Tibial artery (tissue), 4 donors: Measurements from ENCODE around the gene FUT7.
A peak's percentile ranks its signal among the peaks of the same experiment; 100 is the strongest.

ENCODE experiments used
- DNase-seq, 2 donors: peaks; one replicate each; pipeline ENCODE4 v3.0.0-alpha.2; 2019
- H3K27ac ChIP-seq, 2 donors: fragments of 200-600 bp; sonication (generic) in 1 of 2; 1 replicate in 1 of 2; 2 replicates in 1 of 2; pipeline ENCODE4 v1.5.1; 2018 to 2019; ENCODE audit warnings: mild to moderate bottlenecking in 1 of 2
- H3K27me3 ChIP-seq, 2 donors: fragments of 200-600 bp; sonication (generic) in 1 of 2; one replicate each; pipeline versions ENCODE4 v1.5.1 to v1.6.0; 2016 to 2019
- H3K36me3 ChIP-seq, 3 donors: fragments of 200-600 bp; sonication (generic) in 2 of 3; one replicate each; pipeline ENCODE4 v1.5.1; 2016 to 2019; ENCODE audit warnings: mild to moderate bottlenecking in 2 of 3
- H3K4me1 ChIP-seq, 4 donors: fragments of 200-600 bp; sonication (generic) in 2 of 4; 1 replicate in 3 of 4; 2 replicates in 1 of 4; pipeline ENCODE4 v1.5.1; 2016 to 2019
- H3K4me3 ChIP-seq, 2 donors: fragments of 200-600 bp; sonication (generic) in 1 of 2; 1 replicate in 1 of 2; 2 replicates in 1 of 2; pipeline ENCODE4 v1.5.1; 2018 to 2019; ENCODE audit warnings: mild to moderate bottlenecking in 2 of 2
- H3K9me3 ChIP-seq, 3 donors: fragments of 200-600 bp; sonication (generic) in 1 of 3; one replicate each; pipeline ENCODE4 v1.5.1; 2016 to 2019
- CTCF ChIP-seq, 2 experiments: fragments of 200-600 bp in 1 of 2; fragments of 450-650 bp in 1 of 2; IDR thresholded peaks; one replicate each; pipeline ENCODE4 v1.5.1; 2017 to 2019; ENCODE audit warnings: antibody characterized with exemption in 2 of 2, mild to moderate bottlenecking in 1 of 2, moderate library complexity in 1 of 2
- intact Hi-C: fragments of 100-400 bp; cut with DNase I; formaldehyde crosslinking; loops from one replicate; pipeline ENCODE4 v1.15.0; 2023; ENCODE audit warnings: low total_unique reads

Gene FUT7

GRCh38 chr9:137048655-137049543 lies 17.0 kb upstream of the FUT7 start:
- intact Hi-C loops: no loop called here
- no peak for TF ChIP-seq CTCF (IDR thresholded peaks at IDR 0.05)
- H3K36me3 ChIP-seq: no peaks in the 10 kb centered on the region
- peaks cover 6 to 72% of the 10 kb centered on the region in 2 donors for H3K27me3 ChIP-seq
- H3K27ac ChIP-seq: no peak overlapping the region
- no peak for DNase-seq
- no peaks in the 10 kb centered on the region for H3K9me3 ChIP-seq
- H3K4me3 ChIP-seq: no peak overlapping the region
- peaks cover 0 to 52% (median 31%) of the 10 kb centered on the region in 4 donors for H3K4me1 ChIP-seq

- Histone ChIP-seq H3K27me3 (peaks cover 0 to 46% of the 10 kb centered on the region in 2 donors), H3K4me1 (peaks cover 0 to 47% (median 21%) of the 10 kb centered on the region in 4 donors), H3K9me3 (no peaks in the 10 kb centered on the region), H3K4me3 (peak within 1 kb of the TSS; percentile 54 to 57), H3K27ac (peak within 1 kb of the TSS in 1 of 2 donors; percentile 51), H3K36me3 (peaks cover 0 to 4% (median 0%) of the 10 kb centered on the region in 3 donors)
- intact Hi-C loops: no loop called here
- peak; percentile 66 to 80 for DNase-seq
- TF ChIP-seq CTCF (IDR thresholded peaks at IDR 0.05): peak; percentile 60 to 68
Observed at GRCh38 chr9:137046088-137046787, 14.3 kb upstream of the FUT7 start, which contains the start of gene NPDC1. NPDC1 (minus strand) TSS chr9:137046177; CDS start chr9:137045989, 188 bp downstream.

- Histone ChIP-seq H3K9me3 (no peaks in the 10 kb centered on the region), H3K27ac (peak overlapping the region in 1 of 2 donors; percentile 51), H3K27me3 (peaks cover 0 to 38% of the 10 kb centered on the region in 2 donors), H3K4me3 (peak overlapping the region; percentile 54 to 57), H3K4me1 (peaks cover 0 to 47% (median 21%) of the 10 kb centered on the region in 4 donors), H3K36me3 (peaks cover 0 to 7% (median 6%) of the 10 kb centered on the region in 3 donors)
- TF ChIP-seq CTCF (IDR thresholded peaks at IDR 0.05): no peak
- intact Hi-C loops: no loop called here
- no peak for DNase-seq
Observed at GRCh38 chr9:137045294-137046087, 13.6 kb upstream of the FUT7 start.

- intact Hi-C loops: loop anchor here (5.0 kb wide), 1 partner anchor 33 kb away; the partner anchor contains the start of gene UAP1L1
- no peak for TF ChIP-seq CTCF (IDR thresholded peaks at IDR 0.05)
- Histone ChIP-seq H3K36me3 (peaks cover 3 to 16% (median 15%) of the 10 kb centered on the region in 3 donors), H3K9me3 (no peaks in the 10 kb centered on the region), H3K4me3 (peak overlapping the region; percentile 54 to 57), H3K27ac (no peak overlapping the region), H3K27me3 (peaks cover 0 to 32% of the 10 kb centered on the region in 2 donors), H3K4me1 (peaks cover 0 to 47% (median 21%) of the 10 kb centered on the region in 4 donors)
- no peak for DNase-seq
Observed at GRCh38 chr9:137044502-137045177, 12.8 kb upstream of the FUT7 start.
